T-helper 1 cell treated with Interleukin-12 subunit alpha and Interleukin-12 subunit beta and Interleukin-4 antibody, amounts not matched to agents 30 ng/mL and 1 ng/mL, for 36 hours (primary cell): ENCODE results near the gene C1orf198. TPM values are rescaled to one million over a fixed set of nuclear protein-coding genes. Genes with fewer than 3 reads are reported as not detected.

Experiments used
- intact Hi-C: fragments of 100-400 bp; cut with micrococcal nuclease; formaldehyde crosslinking; loops from one replicate; pipeline ENCODE4 v1.15.1; 2024
- total RNA-seq: library from RNA; stranded (reverse); gene quantifications from 2 replicates; pipeline ENCODE4 v1.2.3, GENCODE V29; 2022

The C1orf198 gene
- total RNA-seq, 1 donor from 2014 or later: 3.2 TPM

GRCh38 chr1:230814949-230815692, 53.2 kb downstream of the C1orf198 start:
- intact Hi-C loops: no loop called here

DNA sequence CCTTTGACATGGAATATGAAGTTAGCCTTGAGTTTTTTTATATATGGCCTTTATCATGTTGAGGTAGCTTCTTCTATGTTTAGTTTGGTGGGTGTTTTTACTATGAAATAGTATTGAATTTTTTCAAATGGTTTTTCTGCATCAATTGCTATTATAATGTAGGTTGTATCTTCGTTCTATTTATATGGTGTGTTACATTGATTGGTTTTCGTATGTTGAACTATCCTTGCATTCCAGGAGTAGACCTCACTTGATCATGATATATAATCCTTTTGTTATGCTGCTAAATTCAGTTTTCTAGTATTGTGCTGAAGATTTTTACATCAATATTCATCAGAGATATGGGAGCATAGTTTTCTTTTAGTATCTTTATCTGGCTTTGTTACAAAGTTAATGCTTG, 55.8 kb downstream of the C1orf198 start:
- intact Hi-C loops: no loop called here

DNA sequence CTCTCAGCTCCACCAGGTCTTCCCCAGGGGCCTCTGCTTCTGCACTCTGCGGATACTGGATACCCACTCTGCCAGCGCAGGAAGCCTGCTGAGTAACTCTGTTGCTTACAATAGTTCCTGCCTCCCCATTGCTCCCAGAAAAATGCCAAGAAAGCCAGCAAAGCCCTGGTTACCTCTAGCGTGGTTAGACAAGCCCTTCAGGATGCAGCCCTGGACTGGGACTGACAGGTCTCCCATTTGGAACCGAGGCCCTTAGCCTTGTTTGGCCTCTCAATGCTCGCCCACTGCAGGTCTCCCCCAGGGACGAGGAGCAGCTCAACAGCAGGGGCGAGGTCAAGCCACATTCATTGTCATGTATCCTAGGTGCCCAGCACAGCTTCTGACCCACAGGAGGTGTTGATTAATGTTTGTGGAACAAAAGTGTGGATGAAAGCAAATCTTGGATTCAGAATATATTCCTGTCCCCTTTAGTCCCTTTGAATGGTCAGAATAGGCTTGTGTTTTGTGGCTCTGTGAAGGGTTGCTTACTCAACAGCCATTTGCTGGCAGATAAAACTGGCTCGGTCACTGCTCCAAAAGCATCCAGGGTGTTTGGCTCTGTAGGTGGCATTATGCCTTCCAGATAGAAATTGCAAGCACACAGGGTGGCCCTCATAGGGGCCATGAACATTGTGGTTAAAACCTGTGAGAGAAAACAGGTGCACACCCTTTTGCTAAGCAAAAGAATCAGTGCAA, 58.9 kb downstream of the C1orf198 start:
- intact Hi-C loops: no loop called here

DNA sequence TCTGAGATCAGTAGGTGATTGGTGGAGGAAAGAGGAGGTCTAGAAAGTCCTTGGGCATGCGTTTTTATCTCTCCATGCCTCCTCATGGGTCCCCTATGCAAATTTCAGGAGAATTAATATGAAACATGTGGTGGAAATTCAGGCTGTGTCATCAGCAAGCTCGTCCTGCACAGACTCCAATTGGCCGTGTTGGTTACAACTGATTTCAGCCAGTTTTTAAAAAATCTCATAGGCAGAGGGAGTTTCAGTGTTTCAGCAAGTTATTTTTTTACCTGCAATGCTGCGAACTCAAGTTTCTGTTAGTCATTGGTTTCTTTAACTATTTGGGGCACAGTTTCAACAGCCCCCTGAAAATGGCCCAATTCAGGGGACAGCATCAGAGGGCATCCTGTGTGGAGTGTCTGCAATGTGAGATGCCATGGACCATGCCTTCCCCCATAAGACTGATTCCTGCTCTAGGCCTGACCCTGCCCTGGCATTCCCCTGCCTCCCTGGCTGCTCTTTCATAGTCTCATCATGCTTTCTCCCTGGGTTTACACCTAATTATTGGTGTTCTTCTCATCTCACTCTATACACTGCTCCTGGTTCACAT, 59.9 kb downstream of the C1orf198 start:
- intact Hi-C loops: no loop called here

DNA sequence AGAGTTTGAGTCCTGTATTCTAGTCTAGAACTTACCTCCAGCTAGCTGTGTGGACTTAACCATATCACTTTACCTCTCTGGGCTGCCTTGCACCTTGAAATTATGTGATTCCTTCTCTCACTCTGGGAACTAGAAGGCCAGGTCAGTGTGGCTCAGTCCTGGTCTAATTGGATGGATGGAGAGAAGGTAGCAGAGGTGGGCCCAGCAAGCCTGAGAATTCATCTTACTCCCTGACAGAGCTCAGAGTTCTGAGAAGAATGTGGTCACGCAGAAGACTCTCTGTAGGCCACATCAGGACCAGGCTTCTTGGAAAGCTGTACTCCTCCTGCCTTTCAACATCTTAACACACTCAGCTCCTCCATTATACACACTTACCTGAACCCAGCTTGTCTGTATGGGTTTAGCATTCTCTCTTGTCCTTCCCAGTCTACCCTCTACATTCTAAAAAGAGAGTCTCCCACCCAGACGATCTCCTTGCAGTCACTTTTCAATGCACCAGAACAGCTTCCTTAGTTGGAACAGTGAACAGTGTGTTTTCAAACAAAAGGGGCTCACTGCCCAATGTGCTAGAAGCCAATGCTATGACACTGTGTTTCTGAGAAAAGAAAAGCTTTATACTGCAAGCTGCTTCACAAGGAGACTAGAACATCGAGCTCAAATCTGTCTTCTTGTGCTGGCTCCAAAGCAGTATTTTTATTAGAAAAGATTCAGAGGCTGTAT, 60.6 kb downstream of the C1orf198 start:
- intact Hi-C loops: no loop called here

GRCh38 chr1:230807029-230807428, 61.3 kb downstream of the C1orf198 start:
- intact Hi-C loops: no loop called here

GRCh38 chr1:230806552-230806951, 61.8 kb downstream of the C1orf198 start:
- intact Hi-C loops: no loop called here

DNA sequence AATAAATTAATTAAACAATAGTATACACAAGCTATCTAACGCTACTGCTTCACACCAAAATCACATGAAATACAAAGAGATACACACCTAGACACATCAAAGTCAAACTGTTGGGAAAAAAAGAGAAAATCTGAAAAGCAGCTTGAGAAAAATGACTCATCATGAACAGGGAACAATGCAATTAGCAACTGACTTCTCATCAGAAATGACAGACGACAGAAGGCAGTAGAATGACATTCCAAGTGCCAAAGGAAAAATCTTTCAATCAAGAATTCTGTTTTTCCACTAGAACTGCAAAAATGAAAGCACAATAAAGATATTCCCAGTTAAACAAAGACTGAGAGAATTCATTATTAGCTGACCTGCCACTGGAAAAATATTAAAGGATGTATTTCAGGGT, 63.9 kb downstream of the C1orf198 start:
- intact Hi-C loops: no loop called here

- intact Hi-C loops: no loop called here
Measured at GRCh38 chr1:230800891-230801840, 67.2 kb downstream of the C1orf198 start.

DNA sequence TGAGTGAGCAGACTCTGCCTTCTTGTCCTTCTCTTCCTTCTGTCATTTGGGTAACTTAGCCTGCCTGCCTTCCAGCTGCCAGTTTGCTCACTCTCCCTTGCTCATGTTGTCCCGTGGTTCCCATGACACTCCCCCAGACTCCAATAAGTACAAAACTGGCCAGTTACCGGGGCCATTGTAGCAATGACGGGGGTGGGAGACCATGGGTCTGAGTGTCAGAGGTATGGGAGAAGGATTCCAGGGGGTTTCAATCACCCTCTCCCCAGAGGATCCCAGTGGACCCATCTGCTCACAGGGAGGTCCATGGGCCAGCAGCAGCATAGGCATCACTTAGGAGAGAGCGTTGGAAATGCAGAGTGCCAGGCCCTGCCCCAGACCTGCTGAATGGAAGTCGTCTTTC, 69.8 kb downstream of the C1orf198 start:
- intact Hi-C loops: loop anchor here (1.0 kb wide), 1 partner anchor 413 kb away; no protein-coding TSS in a partner anchor

DNA sequence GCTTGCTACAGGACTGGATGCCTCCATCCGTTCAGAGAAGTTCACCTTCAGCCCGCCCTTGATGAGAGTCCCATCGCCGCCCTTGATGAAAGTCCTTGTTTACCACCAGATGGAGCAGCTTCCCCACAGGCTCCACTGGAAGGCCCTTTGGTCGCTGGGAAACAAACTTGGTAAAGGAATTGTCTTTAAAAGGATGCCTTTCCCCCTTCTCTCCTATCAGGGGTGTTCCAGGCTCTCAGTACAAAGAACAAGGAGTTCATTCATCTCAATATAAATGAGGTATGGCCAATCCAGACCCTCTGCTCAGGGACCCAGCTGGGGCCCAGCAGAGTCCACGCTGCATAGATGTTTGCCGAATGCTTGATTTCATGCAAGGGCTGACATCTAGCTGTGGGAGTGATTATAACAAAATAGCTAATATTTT, 70.4 kb downstream of the C1orf198 start:
- intact Hi-C loops: loop anchor here (1.0 kb wide), 1 partner anchor 413 kb away; no protein-coding TSS in a partner anchor

DNA sequence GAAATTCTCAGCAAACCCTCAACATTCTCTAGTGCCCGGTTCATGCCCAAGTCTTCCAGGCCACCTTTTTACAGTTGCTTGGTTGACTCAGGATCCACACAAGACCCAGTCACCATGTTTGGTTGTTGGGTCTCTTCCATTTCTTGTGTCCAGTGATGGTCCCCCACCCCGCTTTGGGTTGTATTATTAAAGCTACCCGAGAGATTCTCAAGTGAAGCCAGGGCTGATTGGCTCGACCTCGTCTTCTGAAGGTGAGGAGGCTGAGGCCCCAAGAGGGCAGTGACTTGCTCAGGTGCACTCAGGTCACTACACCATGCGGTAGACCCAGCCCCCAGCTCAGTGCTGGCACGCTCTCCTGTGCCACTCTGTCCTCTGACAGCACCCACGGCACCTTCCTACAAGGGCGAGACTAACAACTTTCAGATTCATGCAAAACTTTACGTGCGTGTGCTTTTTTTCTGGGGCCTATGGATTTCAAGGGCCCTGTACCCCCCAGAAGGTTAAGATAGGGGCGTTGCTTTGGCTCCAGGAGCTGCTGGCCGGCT, 70.9 kb downstream of the C1orf198 start:
- intact Hi-C loops: no loop called here

GRCh38 chr1:230796626-230797025, 71.7 kb downstream of the C1orf198 start:
- intact Hi-C loops: no loop called here

DNA sequence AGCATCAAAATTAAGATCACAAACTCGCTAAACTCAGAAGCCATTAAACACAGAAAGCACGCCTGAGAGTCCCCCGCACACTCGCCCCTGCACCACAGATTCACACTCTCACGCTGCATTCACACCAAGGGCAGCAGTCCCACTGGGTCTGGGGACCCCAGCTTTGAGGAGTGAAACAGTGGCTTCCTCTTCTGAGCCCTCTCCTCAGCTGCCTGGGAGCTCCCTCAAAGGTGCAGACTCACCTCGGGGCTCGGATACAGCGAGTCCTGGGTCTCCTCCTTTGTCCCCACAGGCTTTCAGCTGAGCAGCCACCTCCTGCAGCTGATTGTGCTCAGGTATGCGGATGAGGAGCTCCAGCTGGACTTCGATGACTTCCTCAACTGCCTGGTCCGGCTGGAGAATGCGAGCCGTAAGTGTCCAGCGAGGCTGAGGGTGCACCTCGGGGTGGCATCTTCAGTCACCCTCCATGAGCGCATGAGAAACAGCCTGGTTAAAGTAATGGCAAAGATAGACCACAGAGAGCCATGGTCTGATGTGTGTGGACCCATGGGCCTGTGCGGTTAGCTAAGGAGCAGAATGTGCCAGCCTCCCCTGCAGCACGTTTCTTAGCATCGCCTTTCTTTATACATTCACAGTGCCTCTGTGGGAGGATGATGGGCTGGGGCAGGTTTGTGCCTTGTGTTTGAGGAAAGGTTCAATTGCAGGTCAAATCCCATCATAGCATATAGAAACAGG, 73.3 kb downstream of the C1orf198 start:
- intact Hi-C loops: no loop called here

DNA sequence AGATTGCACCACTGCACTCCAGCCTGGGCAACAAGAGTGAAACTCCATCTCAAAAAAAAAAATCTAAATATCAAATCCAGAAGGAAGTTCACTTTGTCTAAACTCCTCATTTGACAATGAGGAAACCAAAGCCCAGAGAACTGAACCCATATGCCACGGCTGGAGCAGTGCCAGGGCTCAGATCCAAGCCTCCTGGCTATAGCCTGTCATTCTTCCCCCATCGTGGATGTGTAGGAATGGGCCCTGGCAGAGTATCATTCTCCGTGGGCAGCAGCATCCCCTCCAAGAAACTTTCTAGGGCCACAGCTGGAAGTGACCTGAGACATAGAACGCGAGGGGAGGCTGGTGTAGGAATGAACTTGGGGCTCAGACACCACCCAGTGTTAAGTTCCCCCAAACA, 73.9 kb downstream of the C1orf198 start:
- intact Hi-C loops: no loop called here

DNA sequence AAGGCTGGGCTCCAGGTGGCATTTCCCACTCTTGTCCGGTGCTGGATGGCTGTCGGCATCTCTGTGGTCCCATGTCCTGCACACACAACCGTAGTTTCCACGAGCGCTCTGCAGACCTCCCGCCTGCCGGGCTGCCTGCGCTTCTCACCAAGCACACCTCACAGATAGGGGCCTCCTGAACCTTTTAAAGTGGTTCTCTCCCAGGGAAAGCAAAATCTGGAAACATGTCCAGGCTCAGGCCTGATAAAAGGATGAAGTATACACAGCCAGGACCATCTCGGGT, 74.9 kb downstream of the C1orf198 start:
- intact Hi-C loops: no loop called here

DNA sequence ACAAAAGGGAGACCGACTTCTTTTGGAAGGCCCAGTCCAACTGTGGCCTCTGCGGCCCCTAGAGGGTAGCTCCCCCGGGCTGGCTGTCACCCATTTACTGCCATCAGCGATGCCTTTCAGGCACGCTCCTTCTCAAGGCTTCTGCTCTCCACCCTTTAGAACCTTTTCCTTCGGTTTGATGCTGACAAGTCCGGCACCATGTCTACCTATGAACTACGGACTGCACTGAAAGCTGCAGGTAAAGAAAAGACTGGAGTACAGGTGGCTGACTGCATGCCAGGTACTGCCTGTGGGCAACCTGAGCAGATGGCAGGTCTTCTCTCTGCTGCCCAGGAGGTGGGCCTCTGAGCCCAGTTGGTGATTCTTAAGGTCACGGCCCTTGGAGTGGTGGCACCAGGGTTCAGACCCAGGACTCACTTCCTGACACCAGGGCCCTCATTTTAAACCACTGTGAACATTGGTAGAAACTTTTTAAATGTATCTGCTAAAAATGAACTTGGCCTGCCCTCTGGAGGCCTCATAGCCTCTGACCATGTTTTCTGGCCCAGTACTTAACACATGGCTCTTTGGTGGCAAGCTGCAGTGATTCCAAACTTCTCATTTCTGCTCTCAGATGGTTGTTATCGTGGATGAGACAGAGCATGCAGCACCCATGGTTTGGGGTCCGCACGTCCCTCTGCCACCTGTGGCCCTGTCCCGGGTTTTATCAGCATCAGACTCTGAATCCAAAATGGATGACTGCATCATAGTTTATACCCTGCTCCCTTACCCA, 75.4 kb downstream of the C1orf198 start:
- intact Hi-C loops: no loop called here

DNA sequence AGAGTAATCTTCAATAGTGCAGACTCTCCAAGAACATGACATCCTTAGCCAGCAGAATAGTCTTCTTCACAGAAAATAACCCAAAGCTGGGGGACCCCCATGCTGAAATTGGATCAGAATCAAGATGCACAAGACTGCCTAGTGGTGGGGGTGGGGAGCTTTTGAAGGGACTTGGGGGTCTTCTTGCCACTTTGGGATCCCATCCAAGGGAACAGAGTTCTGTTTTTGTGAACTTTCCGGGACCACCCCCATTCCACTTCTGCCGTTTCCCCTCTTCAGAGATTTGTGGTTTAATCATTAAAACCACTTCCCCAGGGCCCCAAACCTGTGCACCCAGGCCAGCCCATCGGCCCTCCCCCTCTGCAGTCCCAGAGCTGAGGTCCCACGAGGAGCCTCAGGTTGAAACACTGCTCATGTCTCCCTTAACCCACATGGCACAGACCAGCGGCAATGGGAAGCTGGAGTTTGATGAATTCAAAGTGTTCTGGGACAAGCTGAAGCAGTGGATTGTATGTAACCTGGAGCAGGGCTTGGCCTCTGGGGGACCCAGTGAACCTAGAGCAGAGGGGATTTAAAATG, 76.2 kb downstream of the C1orf198 start:
- intact Hi-C loops: no loop called here

DNA sequence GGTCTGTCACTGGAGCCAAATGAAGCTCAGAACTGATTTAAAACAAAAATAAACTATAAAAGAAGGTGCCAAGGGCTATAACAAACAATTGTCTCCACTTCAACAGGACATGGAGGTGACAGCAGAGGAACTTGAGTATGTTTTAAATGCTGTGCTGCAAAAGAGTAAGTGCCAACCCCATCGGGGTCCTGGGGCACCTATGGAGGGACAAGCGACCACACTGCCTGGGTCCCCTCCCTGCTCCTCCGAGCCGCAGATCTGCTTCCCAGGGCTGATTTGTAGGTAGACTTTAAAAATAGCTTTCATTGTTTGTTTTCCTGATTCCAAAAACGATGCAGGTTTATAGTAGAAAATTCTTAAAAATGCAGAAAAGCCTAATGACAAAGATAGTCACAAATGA, 78.3 kb downstream of the C1orf198 start:
- intact Hi-C loops: no loop called here
